ENCODE results near the gene TPST1.

DNA sequence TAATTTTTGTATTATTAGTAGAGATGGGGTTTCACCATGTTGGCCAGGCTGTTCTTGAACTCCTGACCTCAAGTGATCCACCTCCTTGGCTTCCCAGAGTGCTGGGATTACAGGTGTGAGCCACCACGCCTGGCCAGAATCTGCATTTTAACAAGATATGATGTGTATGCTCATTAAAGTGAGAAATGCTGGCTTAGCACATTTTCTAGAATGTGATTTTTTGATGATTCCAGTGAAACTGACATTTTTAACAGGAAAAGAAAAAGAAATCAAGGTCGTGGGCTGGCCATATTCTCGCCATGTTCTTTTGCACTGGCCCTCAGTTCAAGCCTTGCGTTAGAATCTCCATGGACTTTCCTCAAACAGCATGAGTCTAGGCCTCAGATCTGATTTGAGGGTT is 18.1 kb upstream of the TPST1 start:
- TF ChIP-seq, protein P1, sequence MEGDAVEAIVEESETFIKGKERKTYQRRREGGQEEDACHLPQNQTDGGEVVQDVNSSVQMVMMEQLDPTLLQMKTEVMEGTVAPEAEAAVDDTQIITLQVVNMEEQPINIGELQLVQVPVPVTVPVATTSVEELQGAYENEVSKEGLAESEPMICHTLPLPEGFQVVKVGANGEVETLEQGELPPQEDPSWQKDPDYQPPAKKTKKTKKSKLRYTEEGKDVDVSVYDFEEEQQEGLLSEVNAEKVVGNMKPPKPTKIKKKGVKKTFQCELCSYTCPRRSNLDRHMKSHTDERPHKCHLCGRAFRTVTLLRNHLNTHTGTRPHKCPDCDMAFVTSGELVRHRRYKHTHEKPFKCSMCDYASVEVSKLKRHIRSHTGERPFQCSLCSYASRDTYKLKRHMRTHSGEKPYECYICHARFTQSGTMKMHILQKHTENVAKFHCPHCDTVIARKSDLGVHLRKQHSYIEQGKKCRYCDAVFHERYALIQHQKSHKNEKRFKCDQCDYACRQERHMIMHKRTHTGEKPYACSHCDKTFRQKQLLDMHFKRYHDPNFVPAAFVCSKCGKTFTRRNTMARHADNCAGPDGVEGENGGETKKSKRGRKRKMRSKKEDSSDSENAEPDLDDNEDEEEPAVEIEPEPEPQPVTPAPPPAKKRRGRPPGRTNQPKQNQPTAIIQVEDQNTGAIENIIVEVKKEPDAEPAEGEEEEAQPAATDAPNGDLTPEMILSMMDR (IDR thresholded peaks at IDR 0.05; ENCODE audit: borderline replicate concordance, extremely low read depth, low read length, poor library complexity, severe bottlenecking): no peak
- TF ChIP-seq EZH2 (IDR thresholded peaks at IDR 0.05; ENCODE audit: borderline replicate concordance, low read depth, low read length, severe bottlenecking): no peak
